Bronchial smooth muscle cell (primary cell): Measurements from ENCODE around the gene PML. TPM values are rescaled to one million over a fixed set of nuclear protein-coding genes. Genes with fewer than 3 reads are reported as not detected.

ENCODE experiments used
- total RNA-seq: library from RNA; depleted of rRNA; stranded (reverse); fragments of >200 nt; gene quantifications from 2 replicates; pipeline ENCODE4 v1.2.1, GENCODE V29; 2014

The PML gene
- 15.8 and 16.4 TPM in 2 replicates for total RNA-seq

GRCh38 chr15:73994413-73994883 is at the start of gene PML:
Gene PML, plus strand, starts transcription at chr15:73994716. Its CDS starts 97 bp downstream, at chr15:73994813.

GRCh38 chr15:73991726-73992593 is 2.6 kb upstream of the PML start, which contains the start of gene STOML1:
Gene STOML1, minus strand, starts transcription at chr15:73992295. Its CDS starts 72 bp downstream, at chr15:73992223.

GRCh38 chr15:74082450-74082849 is 87.9 kb downstream of the PML start, which contains the start of gene GOLGA6A:
Gene GOLGA6A, minus strand, starts transcription at chr15:74082550. Its CDS starts 41 bp downstream, at chr15:74082509.

Other genes with a start within 250 kb of the PML start
- gene INSYN1, start 241.4 kb upstream of the PML start, total RNA-seq: 0.32 and 2.5 TPM in 2 replicates
- not detected in 2 replicates for gene TBC1D21, start 121.2 kb upstream of the PML start, total RNA-seq
- gene LOXL1, start 68.3 kb upstream of the PML start, total RNA-seq: 93.8 and 201 TPM in 2 replicates
- 12.3 and 13.4 TPM in 2 replicates for gene STOML1, start 2.4 kb upstream of the PML start, total RNA-seq
- gene GOLGA6A, start 87.8 kb downstream of the PML start, total RNA-seq: under 0.01 TPM in 2 replicates
- gene ISLR2, start 135.9 kb downstream of the PML start, total RNA-seq: under 0.01 and 0.16 TPM in 2 replicates
- gene ISLR, start 179.0 kb downstream of the PML start, total RNA-seq: 152 and 214 TPM in 2 replicates
- gene STRA6, start 208.1 kb downstream of the PML start, total RNA-seq: 0.34 and 0.79 TPM in 2 replicates
- 0.16 TPM in 1 of 2 replicates, not detected in the other for gene CCDC33, start 241.6 kb downstream of the PML start, total RNA-seq